IPS DF 6.9 (cell line): Measurements from ENCODE around the gene GKN2.

Source experiments
- DNase-seq: peaks from one replicate; pipeline ENCODE4 v3.0.0-alpha.2; 2013; ENCODE audit warnings: low read depth, low spot score
- H3K27ac ChIP-seq: one replicate; pipeline ENCODE4 v1.5.1; 2013; ENCODE audit warnings: low read length, control low read depth
- H3K27me3 ChIP-seq: 2 replicates; pipeline ENCODE4 v1.6.1; 2013; ENCODE audit warnings: mild to moderate bottlenecking, low read length; ENCODE audit not compliant: control insufficient read depth, insufficient read depth
- H3K36me3 ChIP-seq: 2 replicates; pipeline ENCODE4 v1.6.1; 2013; ENCODE audit warnings: low read length; ENCODE audit not compliant: control insufficient read depth, insufficient read depth
- H3K4me1 ChIP-seq: 2 replicates; pipeline ENCODE4 v1.6.1; 2013; ENCODE audit warnings: low read length; ENCODE audit not compliant: control insufficient read depth, insufficient read depth
- H3K4me3 ChIP-seq: 2 replicates; pipeline ENCODE4 v1.5.1; 2013; ENCODE audit warnings: mild to moderate bottlenecking, low read length
- H3K9me3 ChIP-seq: 2 replicates; pipeline ENCODE4 v1.6.1; 2013; ENCODE audit warnings: low read length, inconsistent platforms; ENCODE audit not compliant: control insufficient read depth, insufficient read depth
- WGBS: extraction: QIAGEN DNeasy Blood & Tissue Kit; methylation state at CpG from one replicate; pipeline ENCODE4 v1.1.7; 2013; ENCODE audit warnings: mixed read lengths, missing lambda C conversion rate; ENCODE audit not compliant: insufficient read length, insufficient coverage; 5-methylcytosine and 5-hydroxymethylcytosine counted together

GKN2 gene

DNA sequence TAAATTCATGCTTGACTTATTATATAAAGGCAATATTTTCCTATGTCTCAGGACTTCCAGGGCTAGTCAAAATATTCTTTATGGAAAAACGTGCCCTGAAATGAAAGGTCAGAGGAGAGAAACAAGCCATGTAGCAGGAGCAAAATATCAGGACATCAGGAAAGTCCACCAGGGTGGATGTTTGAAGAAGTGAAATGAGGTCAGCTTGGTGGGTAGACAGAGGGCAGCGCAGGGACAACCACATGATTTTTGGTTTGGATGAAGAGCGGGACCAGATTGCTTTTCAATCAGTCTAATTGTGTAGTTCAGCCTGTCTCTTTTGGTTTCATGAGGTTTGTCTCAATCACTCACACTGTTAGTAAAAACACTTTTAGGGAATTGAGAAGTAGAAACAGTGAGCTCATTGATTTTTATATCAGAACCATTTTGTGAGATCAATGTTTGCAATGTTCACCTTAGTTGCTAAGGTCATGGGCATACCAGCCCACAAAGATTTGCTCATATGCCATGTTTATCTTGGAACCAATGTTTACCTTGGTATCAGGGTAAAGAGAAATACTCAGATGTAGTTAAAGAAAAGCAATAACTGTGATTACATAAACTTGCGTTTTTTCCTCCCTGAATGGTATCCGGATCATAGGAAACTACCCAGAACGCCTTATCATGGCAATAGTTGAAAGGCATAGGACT is 32.1 kb downstream of the GKN2 start:
- no peaks in the 10 kb centered on the region for H3K27me3 ChIP-seq
- H3K27ac ChIP-seq, result no peak overlapping the region
- no peak for DNase-seq
- H3K36me3 ChIP-seq, result no peaks in the 10 kb centered on the region
- no CpG with 5 or more reads among the region's 6 CpGs for WGBS
- no peaks in the 10 kb centered on the region for H3K4me1 ChIP-seq
- H3K4me3 ChIP-seq, result no peak overlapping the region
- H3K9me3 ChIP-seq, result no peaks in the 10 kb centered on the region

DNA sequence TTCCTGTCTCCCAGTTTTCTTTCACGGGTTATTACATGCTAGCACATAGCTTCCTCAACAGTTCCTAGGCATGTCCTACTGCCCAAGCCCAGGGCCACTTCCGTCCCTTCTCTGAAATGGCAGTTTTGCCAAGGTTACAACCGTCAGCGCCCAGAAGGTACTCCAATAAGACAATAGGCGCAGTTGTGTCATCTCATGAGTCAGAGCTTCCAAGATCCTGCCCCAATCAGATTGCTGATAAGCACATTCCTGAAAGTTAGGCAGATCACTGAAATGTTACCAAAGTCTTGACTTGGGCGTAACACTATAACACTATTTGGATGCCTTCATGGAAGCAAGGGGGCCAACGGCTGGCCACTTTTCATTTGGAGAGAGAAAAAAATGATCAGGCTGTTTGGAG is 34.2 kb downstream of the GKN2 start:
- H3K9me3 ChIP-seq, result no peaks in the 10 kb centered on the region
- no peak overlapping the region for H3K4me3 ChIP-seq
- no peaks in the 10 kb centered on the region for H3K4me1 ChIP-seq
- H3K27me3 ChIP-seq, result no peaks in the 10 kb centered on the region
- H3K27ac ChIP-seq, result no peak overlapping the region
- DNase-seq, result no peak
- no peaks in the 10 kb centered on the region for H3K36me3 ChIP-seq
- WGBS, result no CpG with 5 or more reads among the region's 7 CpGs

DNA sequence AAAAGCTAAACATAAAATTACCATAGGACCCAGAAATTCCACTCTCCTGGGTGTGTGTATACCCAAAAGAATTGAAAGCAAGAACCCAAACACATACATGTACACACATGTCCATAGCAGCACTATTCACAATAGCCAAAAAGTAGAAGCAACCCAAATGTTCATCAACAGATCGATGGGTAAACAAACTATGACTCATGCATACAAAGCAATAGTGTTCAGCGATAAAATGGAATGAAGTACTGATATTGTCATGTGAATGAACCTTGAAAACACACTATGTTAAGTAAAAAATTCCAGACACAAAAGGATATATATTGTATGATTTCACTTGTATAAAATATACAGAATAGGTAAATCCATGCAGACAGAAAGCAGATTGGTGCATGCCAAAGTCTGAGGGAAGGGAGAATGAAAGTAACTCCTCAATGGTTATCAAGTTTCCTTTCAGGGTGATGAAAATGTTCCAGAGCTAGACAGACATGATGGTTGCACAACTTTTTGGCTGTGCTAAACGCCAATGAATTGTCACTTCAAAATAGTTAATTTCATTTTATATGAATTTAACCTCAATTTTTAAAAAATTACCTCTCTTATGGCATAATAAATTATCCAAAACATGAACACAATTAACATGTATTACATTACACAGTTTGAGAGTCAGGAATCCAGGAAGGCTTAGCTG is 35.5 kb downstream of the GKN2 start:
- Histone ChIP-seq H3K9me3 (no peaks in the 10 kb centered on the region), H3K4me3 (no peak overlapping the region), H3K27ac (no peak overlapping the region), H3K27me3 (no peaks in the 10 kb centered on the region), H3K4me1 (no peaks in the 10 kb centered on the region), H3K36me3 (no peaks in the 10 kb centered on the region)
- DNase-seq, result no peak
- no CpG with 5 or more reads among the region's 3 CpGs for WGBS

DNA sequence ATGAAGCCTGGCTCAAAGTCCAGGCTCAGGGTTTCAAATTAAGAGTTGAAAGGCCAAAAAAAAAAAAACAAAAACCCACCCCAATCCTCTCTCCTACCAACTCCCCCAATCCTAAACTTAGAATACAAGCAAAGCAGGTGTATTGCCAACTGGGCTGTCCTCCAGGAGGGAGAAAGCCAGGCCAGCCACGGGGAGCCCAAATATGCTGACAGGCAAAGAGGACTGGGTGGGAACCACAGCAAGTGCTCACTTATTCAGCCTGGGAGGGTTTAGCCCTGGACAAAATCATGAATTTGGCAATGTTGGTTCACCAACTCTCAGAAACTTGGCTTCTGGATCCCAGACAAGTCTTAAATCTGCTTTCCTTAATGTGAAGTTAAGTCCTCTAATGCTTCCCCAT is 36.5 kb downstream of the GKN2 start:
- 0 out of 2 replicates have a peak, but pooled peaks cover 2% of the 10 kb centered on the region for H3K4me1 ChIP-seq
- H3K27me3 ChIP-seq, result no peaks in the 10 kb centered on the region
- no CpG with 5 or more reads among the region's 1 CpG for WGBS
- no peaks in the 10 kb centered on the region for H3K36me3 ChIP-seq
- no peak overlapping the region for H3K4me3 ChIP-seq
- H3K9me3 ChIP-seq, result no peaks in the 10 kb centered on the region
- H3K27ac ChIP-seq, result no peak overlapping the region
- no peak for DNase-seq

DNA sequence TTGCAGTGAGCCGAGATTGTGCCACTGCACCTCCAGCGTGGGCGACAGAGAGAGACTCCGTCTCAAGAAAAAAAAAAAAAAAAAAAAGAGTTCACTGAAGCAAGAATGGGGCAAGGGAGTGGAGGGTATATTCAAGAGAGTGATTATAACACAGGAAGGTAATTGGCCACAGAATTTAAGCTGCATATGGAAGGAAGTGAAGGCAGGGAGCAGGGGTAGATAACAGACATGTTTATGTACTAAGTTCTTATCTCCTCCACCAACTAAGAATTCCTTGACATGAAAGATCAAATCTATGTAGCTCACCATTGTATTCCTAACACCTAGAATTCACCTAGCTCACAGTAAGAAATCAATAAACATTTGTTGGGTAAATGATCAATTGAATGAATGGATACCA is 37.3 kb downstream of the GKN2 start:
- no peak overlapping the region for H3K27ac ChIP-seq
- no peak for DNase-seq
- H3K27me3 ChIP-seq, result no peaks in the 10 kb centered on the region
- 0 out of 2 replicates have a peak, but pooled peaks cover 2% of the 10 kb centered on the region for H3K4me1 ChIP-seq
- no peak overlapping the region for H3K4me3 ChIP-seq
- no CpG with 5 or more reads among the region's 4 CpGs for WGBS
- no peaks in the 10 kb centered on the region for H3K9me3 ChIP-seq
- H3K36me3 ChIP-seq, result no peaks in the 10 kb centered on the region

DNA sequence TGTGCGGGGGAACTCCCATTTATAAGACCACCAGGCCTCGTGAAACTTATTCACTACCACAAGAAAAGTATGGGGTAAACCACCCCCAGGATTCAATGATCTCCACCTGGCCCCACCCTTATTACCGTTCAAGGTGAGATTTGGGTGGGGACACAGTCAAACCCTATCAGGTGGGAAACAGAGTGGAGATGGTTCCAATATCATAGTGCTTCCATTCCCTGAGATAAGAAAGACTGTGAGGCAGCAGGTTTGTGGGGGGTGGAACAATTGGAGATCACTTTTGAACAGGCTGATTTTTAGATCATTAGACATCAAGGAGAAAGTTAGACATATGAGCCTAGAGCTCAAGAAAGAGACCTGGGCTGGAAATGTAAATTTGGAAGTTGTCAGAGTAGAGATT is 39.3 kb downstream of the GKN2 start:
- no CpG with 5 or more reads among the region's 3 CpGs for WGBS
- H3K4me1 ChIP-seq, result peaks cover 6% of the 10 kb centered on the region

DNA sequence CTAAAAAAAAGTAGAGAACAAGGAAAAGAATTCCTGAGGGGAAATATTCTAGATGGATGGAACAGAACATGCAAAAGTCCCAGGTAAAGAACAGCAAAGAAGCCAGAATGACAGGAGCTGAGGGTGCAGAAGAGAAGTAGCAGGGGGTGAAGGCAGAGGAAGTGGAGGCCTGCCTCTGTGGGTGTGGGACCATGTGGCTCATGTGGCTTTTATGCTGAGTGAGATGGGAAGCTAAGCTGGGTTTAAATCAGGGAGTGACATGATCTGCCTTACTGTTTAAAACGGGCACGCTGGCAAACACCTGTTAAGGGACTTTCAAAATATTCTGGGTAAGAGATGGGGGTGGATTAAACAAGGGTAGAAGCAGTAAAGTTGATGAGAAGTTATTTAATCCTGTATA is 40.0 kb downstream of the GKN2 start:
- Histone ChIP-seq H3K36me3 (no peaks in the 10 kb centered on the region), H3K4me1 (peaks cover 7% of the 10 kb centered on the region), H3K27ac (no peak overlapping the region), H3K4me3 (no peak overlapping the region), H3K27me3 (no peaks in the 10 kb centered on the region), H3K9me3 (no peaks in the 10 kb centered on the region)
- no peak for DNase-seq
- WGBS, result no CpG with 5 or more reads among the region's 2 CpGs

More for the DNA sequence above, 39.3 kb downstream of the GKN2 start:
- no peak overlapping the region for H3K27ac ChIP-seq
- no peak overlapping the region for H3K4me3 ChIP-seq
- H3K36me3 ChIP-seq, result no peaks in the 10 kb centered on the region
- DNase-seq, result no peak
- H3K27me3 ChIP-seq, result no peaks in the 10 kb centered on the region
- H3K9me3 ChIP-seq, result no peaks in the 10 kb centered on the region

DNA sequence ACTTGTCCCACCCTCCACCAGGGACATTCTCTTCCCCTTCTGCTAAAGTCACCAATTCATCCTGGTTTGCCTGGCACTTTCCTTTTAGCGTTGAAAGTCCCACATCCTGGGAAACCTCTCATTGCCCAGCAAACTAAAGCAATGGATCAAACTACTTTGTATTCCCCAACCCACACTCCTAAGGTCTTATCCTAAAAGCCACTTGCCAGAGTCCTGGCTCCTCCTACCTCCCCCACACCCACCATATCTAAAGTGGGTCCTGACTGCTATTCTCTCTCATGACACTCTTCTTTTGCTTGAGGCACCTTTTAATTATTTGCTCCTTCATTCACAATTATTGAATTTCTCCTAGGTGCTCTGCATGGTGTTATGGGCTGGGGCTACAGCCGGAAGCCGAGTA is 40.6 kb downstream of the GKN2 start:
- H3K27ac ChIP-seq, result no peak overlapping the region
- no peaks in the 10 kb centered on the region for H3K9me3 ChIP-seq
- no peaks in the 10 kb centered on the region for H3K36me3 ChIP-seq
- no peak overlapping the region for H3K4me3 ChIP-seq
- peaks cover 7% of the 10 kb centered on the region for H3K4me1 ChIP-seq
- no CpG with 5 or more reads among the region's 3 CpGs for WGBS
- no peaks in the 10 kb centered on the region for H3K27me3 ChIP-seq
- no peak for DNase-seq

DNA sequence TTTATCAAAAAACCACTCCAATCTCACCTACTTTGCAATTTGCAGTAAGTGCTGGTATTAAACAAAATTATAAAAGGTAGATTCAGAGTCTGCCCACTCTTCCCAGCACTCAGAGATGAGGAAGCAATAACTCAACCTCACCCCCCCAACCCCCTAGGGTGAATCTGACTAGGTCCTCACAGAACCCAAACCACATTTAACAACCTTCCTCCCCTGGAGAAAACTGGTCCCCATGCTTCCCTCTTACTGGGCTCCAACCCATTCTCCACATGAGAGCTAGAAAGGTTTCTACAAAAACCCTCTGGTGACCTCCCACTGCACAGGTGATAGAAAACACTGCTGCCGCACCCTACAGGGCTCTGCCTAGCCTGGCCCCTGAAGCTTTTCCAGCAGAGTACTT is 41.0 kb downstream of the GKN2 start:
- DNase-seq, result no peak
- no peak overlapping the region for H3K4me3 ChIP-seq
- WGBS, result no CpG with 5 or more reads among the region's 1 CpG
- H3K9me3 ChIP-seq, result no peaks in the 10 kb centered on the region
- peaks cover 7% of the 10 kb centered on the region for H3K4me1 ChIP-seq
- no peaks in the 10 kb centered on the region for H3K36me3 ChIP-seq
- no peaks in the 10 kb centered on the region for H3K27me3 ChIP-seq
- no peak overlapping the region for H3K27ac ChIP-seq

DNA sequence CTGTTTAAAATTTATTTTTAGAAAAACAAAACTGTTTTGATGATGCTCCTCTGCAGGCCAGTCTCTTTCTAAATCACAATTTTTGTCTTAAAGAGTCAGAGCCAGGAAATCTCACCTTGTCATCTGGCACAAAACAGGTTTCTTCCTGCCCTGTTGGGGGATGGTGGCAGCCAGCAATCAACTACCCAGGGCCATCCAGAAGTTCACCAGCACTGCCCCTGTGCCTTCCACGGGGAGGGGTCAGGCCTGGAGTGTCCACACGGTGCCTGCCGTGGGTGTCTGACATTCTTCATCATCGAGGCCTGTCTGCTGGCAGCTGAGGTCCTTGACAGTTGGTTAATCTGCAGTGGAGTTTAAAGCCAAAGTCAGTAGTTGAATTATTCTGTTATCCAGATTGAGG is 41.4 kb downstream of the GKN2 start:
- WGBS, result no CpG with 5 or more reads among the region's 4 CpGs
- Histone ChIP-seq H3K36me3 (no peaks in the 10 kb centered on the region), H3K27ac (no peak overlapping the region), H3K27me3 (no peaks in the 10 kb centered on the region), H3K4me3 (no peak overlapping the region), H3K9me3 (no peaks in the 10 kb centered on the region), H3K4me1 (peaks cover 7% of the 10 kb centered on the region)
- DNase-seq, result no peak
